Tibial nerve (tissue), 4 donors: Measurements from ENCODE around the gene DHX8.

Source experiments
- CTCF ChIP-seq, 5 experiments: fragments of 200-600 bp in 3 of 5; fragments of 450-650 bp in 2 of 5; sonication (generic) in 3 of 5; IDR thresholded peaks; one replicate each; pipeline ENCODE4 v1.5.1; 2016 to 2019; ENCODE audit warnings: antibody characterized with exemption in 5 of 5, mild to moderate bottlenecking in 3 of 5, moderate library complexity in 2 of 5
- EP300 ChIP-seq, 2 donors: sonication (generic); formaldehyde crosslinking; IDR thresholded peaks; one replicate each; pipeline ENCODE4 v1.6.1; 2017; ENCODE audit warnings: antibody characterized with exemption in 2 of 2, mild to moderate bottlenecking in 1 of 2
- POLR2A ChIP-seq, 2 donors: fragments of 450-650 bp; IDR thresholded peaks; one replicate each; pipeline ENCODE4 v1.6.1; 2017; ENCODE audit warnings: antibody characterized with exemption in 2 of 2, mild to moderate bottlenecking in 2 of 2, moderate library complexity in 2 of 2

- TF ChIP-seq CTCF (IDR thresholded peaks at IDR 0.05) (no peak), EP300 (IDR thresholded peaks at IDR 0.05) (no peak), POLR2A (IDR thresholded peaks at IDR 0.05) (no peak)
Measured at GRCh38 chr17:43446773-43447172, 37.0 kb upstream of the DHX8 start.
